T-helper 1 cell treated with Interleukin-12 subunit alpha and Interleukin-12 subunit beta and Interleukin-4 antibody, amounts not matched to agents 30 ng/mL and 1 ng/mL, for 36 hours (primary cell): Measurements from ENCODE around the gene TNFSF12. TPM values are rescaled to one million over a fixed set of nuclear protein-coding genes. Genes with fewer than 3 reads are reported as not detected.

ENCODE experiments used
- intact Hi-C: fragments of 100-400 bp; cut with micrococcal nuclease; formaldehyde crosslinking; loops from one replicate; pipeline ENCODE4 v1.15.1; 2024
- total RNA-seq: library from RNA; stranded (reverse); gene quantifications from 2 replicates; pipeline ENCODE4 v1.2.3, GENCODE V29; 2022

The TNFSF12 gene
- total RNA-seq, 1 donor from 2014 or later: 79.9 TPM

DNA sequence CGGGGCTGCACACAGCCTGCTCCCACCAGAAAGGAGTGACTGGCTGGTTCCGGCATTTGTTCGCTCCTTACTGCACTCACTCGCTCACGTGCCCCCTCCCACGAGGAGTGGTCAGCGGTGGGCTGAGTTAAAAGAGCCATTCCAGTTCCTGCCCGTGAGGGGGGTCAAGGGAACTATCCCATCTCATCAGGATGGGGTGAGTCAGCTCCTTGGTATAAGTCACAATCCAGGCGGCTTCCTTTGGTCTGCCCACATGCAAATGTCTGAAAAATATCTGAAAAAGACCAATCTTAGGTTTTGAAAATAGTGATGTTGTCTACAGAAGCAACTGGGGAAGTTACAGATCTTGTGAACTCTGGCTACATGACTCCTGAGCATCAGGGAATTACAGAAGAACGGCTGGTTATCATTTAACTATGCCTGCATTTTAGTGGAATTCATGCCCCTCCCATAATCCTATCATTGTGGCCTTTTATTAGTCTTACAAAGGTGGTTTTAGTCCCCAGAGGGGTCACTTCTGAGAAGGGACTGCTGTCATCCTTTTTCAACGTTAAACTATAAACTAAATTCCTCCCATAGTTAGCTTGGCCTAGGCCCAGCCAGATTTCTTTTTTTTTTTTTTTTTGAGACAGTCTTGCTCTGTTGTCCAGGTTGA, 9.8 kb upstream of the TNFSF12 start:
- intact Hi-C loops: no loop called here

GRCh38 chr17:7541074-7541621, 7.7 kb upstream of the TNFSF12 start:
- intact Hi-C loops: no loop called here

DNA sequence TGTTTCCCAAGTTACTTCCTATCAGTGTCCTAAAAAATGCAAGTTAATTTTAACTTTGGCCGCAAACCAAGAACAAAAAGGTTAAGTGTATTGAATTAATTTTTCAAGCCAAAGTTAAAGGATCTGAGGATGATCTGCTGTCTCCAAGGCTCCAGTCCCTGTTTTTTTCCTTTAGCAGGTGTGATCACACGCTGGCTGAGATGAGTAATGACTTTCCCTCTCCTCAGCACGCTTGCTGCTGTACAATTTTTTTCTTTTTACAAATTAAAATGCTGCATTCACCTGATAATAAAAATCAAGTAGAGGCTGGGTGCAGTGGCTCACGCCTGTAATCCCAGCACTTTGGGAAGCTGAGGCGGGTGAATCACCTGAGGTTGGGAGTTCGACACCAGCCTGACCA, 3.9 kb upstream of the TNFSF12 start:
- intact Hi-C loops: no loop called here

GRCh38 chr17:7549401-7550055, 670 bp downstream of the TNFSF12 start:
- intact Hi-C loops: loop anchor here (2.0 kb wide), 2 partner anchors 27 to 35 kb away; no protein-coding TSS in a partner anchor

- intact Hi-C loops: no loop called here
These were observed 1.5 kb downstream of the TNFSF12 start for GRCh38 chr17:7550344-7550743.

DNA sequence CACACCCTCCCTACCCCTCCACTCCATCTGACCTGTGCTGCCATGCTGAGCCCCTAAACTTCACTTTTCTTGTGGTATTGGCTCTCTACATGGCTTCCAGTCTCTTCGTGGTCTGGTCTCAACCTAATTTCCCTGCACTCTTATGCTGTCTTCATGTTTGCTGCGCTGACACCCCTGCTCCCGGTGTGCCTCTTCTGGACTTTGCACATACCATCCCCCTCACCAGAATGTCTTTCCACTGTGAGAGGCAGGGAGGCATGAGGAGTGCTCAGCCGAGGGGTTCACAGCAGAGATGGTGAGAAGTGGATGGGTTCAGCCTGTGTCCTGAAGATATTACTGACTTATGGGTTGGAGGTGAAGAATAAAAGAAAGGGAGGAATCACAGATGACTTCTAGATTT, 2.5 kb downstream of the TNFSF12 start:
- intact Hi-C loops: no loop called here

DNA sequence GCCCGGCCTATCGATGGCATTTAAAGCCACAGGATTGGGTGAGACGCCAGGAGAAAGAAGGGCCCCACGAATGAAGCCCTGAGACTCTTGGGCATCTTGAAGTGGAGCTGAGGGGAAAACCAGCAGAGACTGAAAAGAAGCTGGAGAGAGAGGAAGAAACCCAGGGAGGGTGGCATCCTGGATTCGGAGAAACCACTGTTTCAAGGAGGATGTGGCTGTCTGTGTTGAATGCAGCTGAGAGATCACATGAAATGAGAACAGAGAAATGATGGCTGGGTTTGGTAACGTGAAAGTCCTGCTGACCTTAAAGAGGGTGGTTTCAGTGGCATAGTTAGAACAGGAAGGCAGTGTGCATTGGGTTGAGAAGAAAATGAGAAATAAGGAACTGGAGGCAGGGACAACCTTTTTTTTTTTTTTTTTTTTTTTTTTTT, 3.8 kb downstream of the TNFSF12 start:
- intact Hi-C loops: loop anchor here (1.0 to 2.0 kb wide), 3 partner anchors 9 to 97 kb away; partner anchors contain the start of genes POLR2A and SENP3

GRCh38 chr17:7553356-7553755, 4.5 kb downstream of the TNFSF12 start:
- intact Hi-C loops: loop anchor here (2.0 kb wide), 1 partner anchor 69 kb away; the partner anchor contains the start of gene POLR2A

- intact Hi-C loops: no loop called here
These were observed 6.6 kb downstream of the TNFSF12 start for GRCh38 chr17:7555320-7555948.

GRCh38 chr17:7556627-7557026, 7.8 kb downstream of the TNFSF12 start:
- intact Hi-C loops: no loop called here

DNA sequence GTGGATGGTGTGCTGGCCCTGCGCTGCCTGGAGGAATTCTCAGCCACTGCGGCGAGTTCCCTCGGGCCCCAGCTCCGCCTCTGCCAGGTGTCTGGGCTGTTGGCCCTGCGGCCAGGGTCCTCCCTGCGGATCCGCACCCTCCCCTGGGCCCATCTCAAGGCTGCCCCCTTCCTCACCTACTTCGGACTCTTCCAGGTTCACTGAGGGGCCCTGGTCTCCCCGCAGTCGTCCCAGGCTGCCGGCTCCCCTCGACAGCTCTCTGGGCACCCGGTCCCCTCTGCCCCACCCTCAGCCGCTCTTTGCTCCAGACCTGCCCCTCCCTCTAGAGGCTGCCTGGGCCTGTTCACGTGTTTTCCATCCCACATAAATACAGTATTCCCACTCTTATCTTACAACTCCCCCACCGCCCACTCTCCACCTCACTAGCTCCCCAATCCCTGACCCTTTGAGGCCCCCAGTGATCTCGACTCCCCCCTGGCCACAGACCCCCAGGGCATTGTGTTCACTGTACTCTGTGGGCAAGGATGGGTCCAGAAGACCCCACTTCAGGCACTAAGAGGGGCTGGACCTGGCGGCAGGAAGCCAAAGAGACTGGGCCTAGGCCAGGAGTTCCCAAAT, 8.4 kb downstream of the TNFSF12 start:
- intact Hi-C loops: no loop called here

DNA sequence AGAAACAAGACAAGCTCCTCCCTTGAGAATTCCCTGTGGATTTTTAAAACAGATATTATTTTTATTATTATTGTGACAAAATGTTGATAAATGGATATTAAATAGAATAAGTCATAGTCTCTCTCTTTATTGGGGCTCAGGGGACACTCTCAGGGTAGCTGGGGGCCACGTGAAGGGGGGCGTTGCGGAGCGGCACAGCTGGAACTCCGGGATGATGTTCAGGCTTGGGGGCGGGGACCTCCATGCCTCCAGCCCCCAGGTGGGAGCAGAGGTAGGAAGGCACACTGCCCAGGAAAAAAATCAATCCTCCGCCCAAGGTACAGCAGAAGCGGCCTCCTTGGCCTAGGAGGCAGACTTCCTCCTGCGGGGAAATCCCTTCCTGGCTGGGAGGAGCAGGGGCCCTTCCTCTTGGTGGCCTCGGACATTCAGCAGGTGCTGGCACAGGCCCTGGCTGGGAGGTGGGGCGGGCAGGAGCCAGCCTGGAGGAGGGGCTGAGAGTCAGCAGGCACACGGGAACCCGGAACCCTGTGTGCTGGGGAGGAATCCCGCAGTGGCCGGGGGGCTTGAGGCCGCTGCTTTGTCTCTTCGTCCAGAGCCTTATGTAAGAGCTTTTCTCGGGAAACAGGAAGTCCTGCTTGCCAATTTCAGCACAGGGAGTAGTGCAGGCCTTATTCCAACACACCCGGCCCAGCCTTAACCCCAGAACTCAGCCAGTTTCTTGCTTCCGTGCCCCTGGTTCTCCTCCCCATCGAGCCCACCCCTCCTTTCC, 9.1 kb downstream of the TNFSF12 start:
- intact Hi-C loops: no loop called here

- intact Hi-C loops: no loop called here
These were observed 9.9 kb downstream of the TNFSF12 start, which contains the start of gene TNFSF13 for GRCh38 chr17:7558544-7559319. Gene TNFSF13 (plus strand): TSS chr17:7558750. CDS start chr17:7559040, 290 bp downstream.

DNA sequence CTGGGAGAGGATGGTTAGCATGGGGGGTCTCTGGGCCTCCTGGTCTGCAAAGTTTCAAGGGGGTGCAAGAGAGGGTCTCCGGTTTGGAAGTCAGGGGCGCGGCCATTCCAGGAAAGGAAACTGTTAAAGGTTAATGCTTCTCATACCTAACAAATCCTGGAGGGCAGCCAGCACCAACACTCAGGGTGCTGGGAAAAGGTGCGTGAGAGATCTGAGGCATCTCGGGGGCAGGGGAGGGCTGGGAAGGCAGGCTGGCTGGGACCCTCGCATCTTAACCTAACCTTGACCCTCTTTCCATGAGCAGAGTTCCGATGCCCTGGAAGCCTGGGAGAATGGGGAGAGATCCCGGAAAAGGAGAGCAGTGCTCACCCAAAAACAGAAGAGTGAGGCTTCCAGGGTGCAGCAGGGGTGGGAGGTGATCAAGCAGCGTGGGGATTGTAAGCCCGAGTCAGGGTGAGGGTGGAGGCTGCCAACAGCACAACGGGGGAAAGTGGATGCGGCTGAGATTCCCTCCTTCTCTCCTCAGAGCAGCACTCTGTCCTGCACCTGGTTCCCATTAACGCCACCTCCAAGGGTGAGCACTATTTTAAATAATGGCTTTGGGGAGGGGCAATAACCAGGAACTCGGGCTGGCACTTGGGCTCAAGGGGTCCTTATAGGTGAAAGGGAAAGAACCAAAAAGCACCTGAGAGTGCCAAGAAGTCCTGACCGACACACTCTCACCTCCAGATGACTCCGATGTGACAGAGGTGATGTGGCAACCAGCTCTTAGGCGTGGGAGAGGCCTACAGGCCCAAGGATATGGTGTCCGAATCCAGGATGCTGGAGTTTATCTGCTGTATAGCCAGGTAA, 10.7 kb downstream of the TNFSF12 start:
- intact Hi-C loops: no loop called here

GRCh38 chr17:7560172-7561027, 11.5 kb downstream of the TNFSF12 start:
- intact Hi-C loops: loop anchor here (1.0 kb wide), 13 partner anchors 8 to 308 kb away; partner anchors contain the start of genes ELP5, MPDU1, POLR2A and TMEM102

- intact Hi-C loops: loop anchor here (1.0 kb wide), 13 partner anchors 9 to 309 kb away; partner anchors contain the start of genes ELP5, MPDU1, POLR2A and TMEM102
These were observed 12.2 kb downstream of the TNFSF12 start for GRCh38 chr17:7561028-7561575.

GRCh38 chr17:7561589-7562207, 12.8 kb downstream of the TNFSF12 start, which contains the start of gene SENP3:
Gene SENP3 (plus strand): TSS chr17:7561919. CDS start chr17:7563077, 1,158 bp downstream.
- intact Hi-C loops: loop anchor here (1.0 kb wide), 13 partner anchors 9 to 309 kb away; partner anchors contain the start of genes ELP5, MPDU1, POLR2A and TMEM102
